HepG2 (cell line): ENCODE data around the gene MICAL3. TPM values are rescaled to one million over a fixed set of nuclear protein-coding genes. Genes with fewer than 3 reads are reported as not detected.
"Not testable (repeated sequence)": the region's sequence is repeated elsewhere in the genome, so short reads cannot be mapped to it uniquely, and the experiment has no call there.

ENCODE experiments used
- ATAC-seq: fragments of 200-7000 bp; cut with Tn5 transposase; 3 replicates; pipeline ENCODE4 v1.9.1; 2020; ENCODE audit warnings: mild to moderate bottlenecking, moderate library complexity
- BruUV-seq: library from RNA; stranded (reverse); fragments of 400-500 nt; replicated peaks from 2 replicates; lab custom pipeline; 2021; lab: Mats Ljungman, UMichigan
- CTCF ChIA-PET: fragments of 300-600 bp; formaldehyde crosslinking; extraction: SDS; loops from one replicate; lab custom pipeline; 2021; ENCODE audit warnings: low total read pairs, inconsistent platforms, low intra/inter-chr PET ratio; lab: Yijun Ruan, JAX
- POLR2A ChIA-PET: fragments of 350-600 bp; sonication (Branson Sonifier 250); formaldehyde crosslinking; loops from one replicate; lab custom pipeline; 2020; ENCODE audit warnings: antibody characterized with exemption, inconsistent platforms; lab: Yijun Ruan, JAX
- DNase-seq: peaks from one replicate; pipeline ENCODE4 v3.0.0-alpha.2; 2015; ENCODE audit warnings: low spot score
- FAIRE-seq: peaks from 3 replicates; lab custom pipeline; 2011; peaks lifted over from hg19 to GRCh38; lab: Jason Lieb, UNC
- H2AFZ ChIP-seq: one replicate; pipeline ENCODE4 v1.6.1; 2011; ENCODE audit warnings: low read length, inconsistent platforms
- H3K27ac ChIP-seq: fragments of 300-600 bp; 3 replicates; pipeline ENCODE4 v1.8.0; 2011; ENCODE audit warnings: mixed run types, mild to moderate bottlenecking, mixed read lengths, low read length, inconsistent platforms; ENCODE audit not compliant: insufficient read depth; ENCODE audit errors: extremely low read length
- H3K27me3 ChIP-seq, 2 experiments: fragments of 200-600 bp in 1 of 2; 2 replicates in 1 of 2; 3 replicates in 1 of 2; pipeline versions ENCODE4 v1.6.0 to v1.8.0; 2011; ENCODE audit warnings: low read length in 2 of 2, mild to moderate bottlenecking in 2 of 2, moderate library complexity in 2 of 2, inconsistent platforms in 1 of 2; ENCODE audit not compliant: insufficient read depth in 2 of 2, control insufficient read depth in 1 of 2
- H3K36me3 ChIP-seq, 2 experiments: fragments of 200-600 bp in 1 of 2; replicated peaks in 1 of 2; 2 replicates in 1 of 2; 3 replicates in 1 of 2; pipeline versions ENCODE4 v1.5.1 to v1.8.0; 2011; ENCODE audit warnings: low read length in 2 of 2, inconsistent platforms in 1 of 2; ENCODE audit not compliant: insufficient read depth in 2 of 2, control insufficient read depth in 1 of 2
- H3K4me1 ChIP-seq: 2 replicates; pipeline ENCODE4 v1.5.1; 2012; ENCODE audit warnings: low read length, inconsistent platforms; ENCODE audit not compliant: insufficient read depth
- H3K4me2 ChIP-seq: 2 replicates; pipeline ENCODE4 v1.6.0; 2011; ENCODE audit warnings: low read depth, low read length, inconsistent platforms
- H3K4me3 ChIP-seq, 3 experiments: fragments of 200-600 bp in 1 of 3; sonication (generic), shearing (Covaris generic) in 1 of 3; replicated peaks in 1 of 3; 2 replicates each; pipeline ENCODE4 v1.5.1; 2011 to 2016; ENCODE audit warnings: low read length in 3 of 3, inconsistent platforms in 2 of 3, low read depth in 2 of 3, mild to moderate bottlenecking in 2 of 3, control low read depth in 1 of 3, mixed read lengths in 1 of 3; ENCODE audit not compliant: insufficient read depth in 1 of 3
- H3K79me2 ChIP-seq: one replicate; pipeline ENCODE4 v1.6.1; 2011; ENCODE audit warnings: low read length, inconsistent platforms; ENCODE audit not compliant: insufficient read depth
- H3K9ac ChIP-seq: 2 replicates; pipeline ENCODE4 v1.6.0; 2011; ENCODE audit warnings: mild to moderate bottlenecking, low read depth, low read length, inconsistent platforms; ENCODE audit not compliant: insufficient read depth
- H3K9me3 ChIP-seq: 2 replicates; pipeline ENCODE4 v1.5.1; 2012; ENCODE audit warnings: mild to moderate bottlenecking, low read length
- H4K20me1 ChIP-seq: 2 replicates; pipeline ENCODE4 v1.6.0; 2011; ENCODE audit warnings: inconsistent platforms, mild to moderate bottlenecking, low read length, moderate library complexity; ENCODE audit not compliant: insufficient read depth
- ADNP ChIP-seq: sonication (generic); formaldehyde crosslinking; IDR thresholded peaks from 2 replicates; pipeline ENCODE4 v1.4.0; 2020; ENCODE audit warnings: missing genetic modification reagents
- DMAP1 ChIP-seq: IDR thresholded peaks from 2 replicates; pipeline ENCODE4 v1.6.1; 2016
- FOSL2 ChIP-seq: sonication (generic); formaldehyde crosslinking; IDR thresholded peaks from 2 replicates; pipeline ENCODE4 v1.4.0; 2020; ENCODE audit warnings: missing genetic modification reagents
- KDM1A ChIP-seq: IDR thresholded peaks from 2 replicates; pipeline ENCODE4 v1.6.1; 2016; ENCODE audit warnings: missing compliant biosample characterization
- KDM5B ChIP-seq: sonication (generic); formaldehyde crosslinking; IDR thresholded peaks from 2 replicates; pipeline ENCODE4 v1.4.0; 2020; ENCODE audit warnings: missing genetic modification reagents, mild to moderate bottlenecking, borderline replicate concordance
- SMAD1 ChIP-seq: sonication (generic); formaldehyde crosslinking; IDR thresholded peaks from 2 replicates; pipeline ENCODE4 v1.4.0; 2020; ENCODE audit warnings: missing genetic modification reagents, low read depth, mild to moderate bottlenecking, borderline replicate concordance
- ZFP91 ChIP-seq: sonication (generic); formaldehyde crosslinking; IDR thresholded peaks from 2 replicates; pipeline ENCODE4 v1.9.0; 2022; ENCODE audit warnings: missing genetic modification reagents, mild to moderate bottlenecking, borderline replicate concordance
- ZMYM2 ChIP-seq: sonication (generic); formaldehyde crosslinking; IDR thresholded peaks from 2 replicates; pipeline ENCODE4 v1.8.0; 2022; ENCODE audit warnings: mild to moderate bottlenecking, missing genetic modification reagents
- ZNF121 ChIP-seq: sonication (generic); formaldehyde crosslinking; IDR thresholded peaks from 2 replicates; pipeline ENCODE4 v1.5.0; 2020; ENCODE audit warnings: mild to moderate bottlenecking, missing genetic modification reagents
- ZNF230 ChIP-seq: sonication (generic); formaldehyde crosslinking; IDR thresholded peaks from 2 replicates; pipeline ENCODE4 v1.4.0; 2020; ENCODE audit warnings: mild to moderate bottlenecking, missing genetic modification reagents
- WGBS: methylation state at CpG from one replicate; pipeline ENCODE4 v1.1.6; 2017; ENCODE audit warnings: low lambda C conversion rate; 5-methylcytosine and 5-hydroxymethylcytosine counted together
- in situ Hi-C: cut with HindIII; loops from 2 replicates; pipeline ENCODE4 v1.10.0; 2017; ENCODE audit warnings: low pct_unique_long_range_greater_than_20kb; ENCODE audit not compliant: extremely low pct_ligation_motif_present
- intact Hi-C: fragments of 100-400 bp; cut with micrococcal nuclease; formaldehyde crosslinking; loops from one replicate; pipeline ENCODE4 v1.10.0; 2022; ENCODE audit not compliant: unreplicated experiment
- polyA plus RNA-seq, 8 experiments: library from polyadenylated mRNA; depleted of rRNA in 3 of 8; stranded (reverse) in 7 of 8; unstranded in 1 of 8; fragments of >200 nt; fragmentation: Illumina TruSeq in 4 of 8; extraction: Trizol in 4 of 8; gene quantifications; 2 replicates each; pipeline versions ENCODE4 v1.2.1 to v1.2.3, GENCODE V29; 2011 to 2016; ENCODE audit warnings: low read depth in 4 of 8, missing spikeins in 1 of 8, mixed read lengths in 1 of 8; ENCODE audit not compliant: insufficient read depth in 1 of 8
- total RNA-seq, 5 experiments: library from RNA; depleted of rRNA; stranded (reverse); fragments of >200 nt; fragmentation: Illumina TruSeq; extraction: Trizol; gene quantifications; 2 replicates each; pipeline ENCODE4 v1.2.3, GENCODE V29; 2016; ENCODE audit warnings: low read depth in 1 of 5
- TF ChIP-seq, protein P1 (sequence below): sonication (generic); formaldehyde crosslinking; IDR thresholded peaks from 2 replicates; pipeline ENCODE4; 2020; ENCODE audit warnings: missing genetic modification reagents, mild to moderate bottlenecking, borderline replicate concordance
- TF ChIP-seq, protein P2 (sequence below): sonication (generic); formaldehyde crosslinking; IDR thresholded peaks from 2 replicates; pipeline ENCODE4 v1.8.0; 2022; ENCODE audit warnings: missing genetic modification reagents, mild to moderate bottlenecking, inconsistent platforms, borderline replicate concordance
- TF ChIP-seq, protein P3 (sequence below): sonication (generic); formaldehyde crosslinking; IDR thresholded peaks from 2 replicates; pipeline ENCODE4 v1.4.0; 2020; ENCODE audit warnings: missing genetic modification reagents

Gene MICAL3
- total and polyA plus RNA-seq, 2 of the 13 experiments (the other 11 are each of a cell fraction or from before 2014, with no cell fraction given): 5.3 to 12.5 TPM

DNA sequence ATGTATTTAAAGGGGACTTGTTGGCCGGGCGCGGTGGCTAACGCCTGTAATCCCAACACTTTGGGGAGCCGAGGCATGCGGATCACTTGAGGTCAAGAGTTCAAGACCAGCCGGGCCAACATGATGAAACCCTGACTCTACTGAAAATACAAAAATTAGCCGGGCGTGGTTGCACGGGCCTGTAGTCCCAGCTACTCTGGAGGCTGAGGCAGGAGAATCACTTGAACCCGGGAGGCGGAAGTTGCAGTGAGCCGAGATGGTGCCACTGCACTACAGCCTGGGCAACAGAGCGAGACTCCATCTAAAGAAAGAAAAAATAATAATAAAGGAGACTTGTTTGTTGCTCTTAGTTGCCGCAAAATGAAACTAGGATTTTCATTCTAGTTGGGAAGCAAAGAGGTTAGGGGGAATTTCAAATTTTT lies 22.5 kb downstream of the MICAL3 start:
- FAIRE-seq, H2AFZ ChIP-seq, H3K9me3 ChIP-seq, ATAC-seq, H3K27me3 ChIP-seq, POLR2A ChIA-PET, DNase-seq, H4K20me1 ChIP-seq, BruUV-seq, H3K36me3 ChIP-seq: not testable (repeated sequence)
- TF ChIP-seq, protein P1, sequence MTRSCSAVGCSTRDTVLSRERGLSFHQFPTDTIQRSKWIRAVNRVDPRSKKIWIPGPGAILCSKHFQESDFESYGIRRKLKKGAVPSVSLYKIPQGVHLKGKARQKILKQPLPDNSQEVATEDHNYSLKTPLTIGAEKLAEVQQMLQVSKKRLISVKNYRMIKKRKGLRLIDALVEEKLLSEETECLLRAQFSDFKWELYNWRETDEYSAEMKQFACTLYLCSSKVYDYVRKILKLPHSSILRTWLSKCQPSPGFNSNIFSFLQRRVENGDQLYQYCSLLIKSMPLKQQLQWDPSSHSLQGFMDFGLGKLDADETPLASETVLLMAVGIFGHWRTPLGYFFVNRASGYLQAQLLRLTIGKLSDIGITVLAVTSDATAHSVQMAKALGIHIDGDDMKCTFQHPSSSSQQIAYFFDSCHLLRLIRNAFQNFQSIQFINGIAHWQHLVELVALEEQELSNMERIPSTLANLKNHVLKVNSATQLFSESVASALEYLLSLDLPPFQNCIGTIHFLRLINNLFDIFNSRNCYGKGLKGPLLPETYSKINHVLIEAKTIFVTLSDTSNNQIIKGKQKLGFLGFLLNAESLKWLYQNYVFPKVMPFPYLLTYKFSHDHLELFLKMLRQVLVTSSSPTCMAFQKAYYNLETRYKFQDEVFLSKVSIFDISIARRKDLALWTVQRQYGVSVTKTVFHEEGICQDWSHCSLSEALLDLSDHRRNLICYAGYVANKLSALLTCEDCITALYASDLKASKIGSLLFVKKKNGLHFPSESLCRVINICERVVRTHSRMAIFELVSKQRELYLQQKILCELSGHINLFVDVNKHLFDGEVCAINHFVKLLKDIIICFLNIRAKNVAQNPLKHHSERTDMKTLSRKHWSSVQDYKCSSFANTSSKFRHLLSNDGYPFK (CRISPR knock-in tag): peak; percentile 41; the same call in 1 of the 2 replicates
- TF ChIP-seq DMAP1 (CRISPR knock-in tag): peak; percentile 11; the same call in 1 of the 2 replicates
- TF ChIP-seq, protein P2, sequence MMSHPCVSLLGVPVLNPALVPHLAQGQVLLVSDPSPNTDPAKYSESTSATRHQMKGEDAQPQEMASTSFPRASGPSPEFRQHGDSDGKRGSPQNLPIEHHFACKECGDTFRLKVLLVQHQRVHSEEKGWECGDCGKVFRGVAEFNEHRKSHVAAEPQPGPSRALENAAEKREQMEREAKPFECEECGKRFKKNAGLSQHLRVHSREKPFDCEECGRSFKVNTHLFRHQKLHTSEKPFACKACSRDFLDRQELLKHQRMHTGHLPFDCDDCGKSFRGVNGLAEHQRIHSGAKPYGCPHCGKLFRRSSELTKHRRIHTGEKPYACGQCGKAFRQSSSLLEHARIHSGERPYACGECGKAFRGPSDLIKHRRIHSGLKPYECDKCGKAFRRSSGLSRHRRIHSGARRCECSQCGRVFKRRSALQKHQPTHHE (CRISPR knock-in tag): 0 out of 2 replicates have a peak, but pooled peaks have one; percentile 1
- 0 out of 2 replicates have a peak, but pooled peaks have one; percentile 6 for TF ChIP-seq ZNF121 (CRISPR knock-in tag)
- TF ChIP-seq ZNF230: 0 out of 2 replicates have a peak, but pooled peaks have one; percentile 17
- TF ChIP-seq ZMYM2 (CRISPR knock-in tag): peak; percentile 95
- TF ChIP-seq SMAD1 (CRISPR knock-in tag): 0 out of 2 replicates have a peak, but pooled peaks have one; percentile 5
- peak; percentile 3; the same call in 1 of the 2 replicates for TF ChIP-seq KDM5B (CRISPR knock-in tag)
- peak; percentile 100 for TF ChIP-seq ZFP91 (CRISPR knock-in tag)
- TF ChIP-seq FOSL2 (CRISPR knock-in tag): 0 out of 2 replicates have a peak, but pooled peaks have one; percentile 3
- TF ChIP-seq, protein P3, sequence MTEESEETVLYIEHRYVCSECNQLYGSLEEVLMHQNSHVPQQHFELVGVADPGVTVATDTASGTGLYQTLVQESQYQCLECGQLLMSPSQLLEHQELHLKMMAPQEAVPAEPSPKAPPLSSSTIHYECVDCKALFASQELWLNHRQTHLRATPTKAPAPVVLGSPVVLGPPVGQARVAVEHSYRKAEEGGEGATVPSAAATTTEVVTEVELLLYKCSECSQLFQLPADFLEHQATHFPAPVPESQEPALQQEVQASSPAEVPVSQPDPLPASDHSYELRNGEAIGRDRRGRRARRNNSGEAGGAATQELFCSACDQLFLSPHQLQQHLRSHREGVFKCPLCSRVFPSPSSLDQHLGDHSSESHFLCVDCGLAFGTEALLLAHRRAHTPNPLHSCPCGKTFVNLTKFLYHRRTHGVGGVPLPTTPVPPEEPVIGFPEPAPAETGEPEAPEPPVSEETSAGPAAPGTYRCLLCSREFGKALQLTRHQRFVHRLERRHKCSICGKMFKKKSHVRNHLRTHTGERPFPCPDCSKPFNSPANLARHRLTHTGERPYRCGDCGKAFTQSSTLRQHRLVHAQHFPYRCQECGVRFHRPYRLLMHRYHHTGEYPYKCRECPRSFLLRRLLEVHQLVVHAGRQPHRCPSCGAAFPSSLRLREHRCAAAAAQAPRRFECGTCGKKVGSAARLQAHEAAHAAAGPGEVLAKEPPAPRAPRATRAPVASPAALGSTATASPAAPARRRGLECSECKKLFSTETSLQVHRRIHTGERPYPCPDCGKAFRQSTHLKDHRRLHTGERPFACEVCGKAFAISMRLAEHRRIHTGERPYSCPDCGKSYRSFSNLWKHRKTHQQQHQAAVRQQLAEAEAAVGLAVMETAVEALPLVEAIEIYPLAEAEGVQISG (CRISPR knock-in tag): 0 out of 2 replicates have a peak, but pooled peaks have one; percentile 3
- peak; percentile 59; the same call in 1 of the 2 replicates for TF ChIP-seq ADNP (CRISPR knock-in tag)
- TF ChIP-seq KDM1A (CRISPR knock-in tag): peak; percentile 51; the same call in 1 of the 2 replicates
- peak overlapping the region; percentile 92 for H3K4me2 ChIP-seq
- in situ Hi-C loops (loop anchor here (5.0 kb wide), 1 partner anchor 70 kb away; no protein-coding TSS in a partner anchor), intact Hi-C loops (loop anchor here (1.0 to 5.0 kb wide), 4 partner anchors 50 to 105 kb away; no protein-coding TSS in a partner anchor)
- CTCF ChIA-PET: interaction anchor here (1.6 kb wide), 1 partner anchor 74 kb away, joined by 10 read pairs; no protein-coding TSS in a partner anchor
- H3K4me3 ChIP-seq: peak overlapping the region; percentile 10 to 86 (median 84); a peak in 3 of 6 replicates
- WGBS: 37% methylated on average over 15 of the region's 15 CpGs
- peaks cover 18% of the 10 kb centered on the region for H3K4me1 ChIP-seq
- peak overlapping the region; percentile 98 for H3K27ac ChIP-seq
- peaks cover 32% of the 10 kb centered on the region for H3K79me2 ChIP-seq
- H3K9ac ChIP-seq: peak overlapping the region; percentile 91; the same call in 1 of the 2 replicates
